ENCODE results near the gene SSUH2. TPM values are rescaled to one million over a fixed set of nuclear protein-coding genes. Genes with fewer than 3 reads are reported as not detected.
A peak's percentile ranks its signal among the peaks of the same experiment; 100 is the strongest.

Gene SSUH2
- total and polyA plus RNA-seq, 5 donors: 0.51 to 1.8 (median 0.75) TPM

DNA sequence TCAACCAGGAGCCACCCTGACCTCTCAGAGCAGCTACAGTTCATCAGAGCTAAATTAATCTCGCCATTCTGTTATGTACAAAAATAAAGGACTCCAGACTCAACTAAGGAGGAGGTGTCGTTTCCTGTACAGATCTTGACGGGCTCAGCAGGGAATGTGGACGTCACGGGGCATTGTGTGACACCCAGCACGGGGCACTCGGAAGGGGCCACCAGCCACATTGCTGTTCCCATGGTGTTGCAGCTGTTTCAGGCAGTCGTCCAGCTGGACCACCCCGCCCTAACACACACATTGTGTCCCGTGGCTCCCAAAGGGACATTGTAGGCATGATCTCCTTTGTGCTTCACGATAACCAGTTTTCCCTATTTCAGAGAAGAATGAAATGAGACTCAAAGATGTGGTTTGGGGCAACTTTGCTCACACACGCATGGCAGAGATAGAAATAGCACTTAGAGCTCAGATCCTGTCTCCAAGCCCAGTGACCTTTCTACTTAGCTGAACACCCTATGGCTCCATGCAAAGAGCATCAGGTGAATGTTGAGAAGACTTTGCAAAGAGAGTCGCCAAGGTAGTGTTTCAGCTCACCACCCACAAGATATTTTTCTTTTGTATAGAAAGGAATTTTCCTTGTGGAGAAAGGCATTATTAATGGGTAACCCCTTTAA lies 5.5 kb downstream of the SSUH2 start:
- peak; percentile 49 to 79 (median 72) for DNase-seq
- 42% methylated on average over 13 of the region's 13 CpGs for WGBS
- no peak overlapping the region for H3K4me3 ChIP-seq (ENCODE audit: low read length)
- peaks cover 5% of the 10 kb centered on the region for H3K4me1 ChIP-seq (ENCODE audit: control insufficient read depth, insufficient read depth, low read length)
- no peak overlapping the region for H3K27ac ChIP-seq (ENCODE audit: low read length)
- no peaks in the 10 kb centered on the region for H3K9me3 ChIP-seq (ENCODE audit: control insufficient read depth, low read length)
- ATAC-seq: peak; percentile 76 to 89
- no peaks in the 10 kb centered on the region for H3K27me3 ChIP-seq (ENCODE audit: control insufficient read depth, insufficient read depth)
- intact Hi-C loops (cut with DNase I): no loop called here

GRCh38 chr3:8637348-8637747 lies 7.2 kb downstream of the SSUH2 start:
- Histone ChIP-seq H3K4me3 (ENCODE audit: low read length) (no peak overlapping the region), H3K27ac (ENCODE audit: low read length) (no peak overlapping the region), H3K4me1 (ENCODE audit: control insufficient read depth, insufficient read depth, low read length) (peaks cover 5% of the 10 kb centered on the region), H3K27me3 (ENCODE audit: control insufficient read depth, insufficient read depth) (no peaks in the 10 kb centered on the region), H3K9me3 (ENCODE audit: control insufficient read depth, low read length) (no peaks in the 10 kb centered on the region)
- 100% methylated on average over 1 of the region's 1 CpG for WGBS
- ATAC-seq (no peak), DNase-seq (no peak)
- intact Hi-C loops (cut with DNase I): no loop called here

DNA sequence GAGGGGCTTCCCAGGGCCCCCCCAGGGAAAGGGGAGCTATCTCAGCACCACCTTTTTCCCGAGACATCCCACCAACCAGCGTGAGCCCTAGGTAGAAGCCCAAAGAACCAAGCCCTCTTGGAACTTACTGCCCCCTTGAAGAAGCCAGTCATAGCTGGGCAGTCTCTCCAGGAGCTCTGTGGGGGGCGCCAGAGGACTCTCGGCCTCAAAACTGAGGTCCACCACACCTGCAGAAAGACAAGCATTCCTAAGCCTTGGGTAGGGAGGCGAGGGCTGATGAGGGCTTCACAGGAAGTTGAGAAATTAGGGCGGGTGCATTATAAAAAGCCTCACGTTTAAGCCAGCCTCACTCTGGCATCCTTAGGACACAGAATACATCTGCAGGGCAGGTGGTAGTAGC lies 9.0 kb downstream of the SSUH2 start:
- 81% methylated on average over 7 of the region's 7 CpGs for WGBS
- intact Hi-C loops (cut with DNase I): no loop called here
- no peaks in the 10 kb centered on the region for H3K27me3 ChIP-seq (ENCODE audit: control insufficient read depth, insufficient read depth)
- no peak overlapping the region for H3K4me3 ChIP-seq (ENCODE audit: low read length)
- H3K27ac ChIP-seq (ENCODE audit: low read length): no peak overlapping the region
- no peaks in the 10 kb centered on the region for H3K9me3 ChIP-seq (ENCODE audit: control insufficient read depth, low read length)
- DNase-seq: no peak
- no peak for ATAC-seq
- H3K4me1 ChIP-seq (ENCODE audit: control insufficient read depth, insufficient read depth, low read length): peaks cover 5% of the 10 kb centered on the region

GRCh38 chr3:8635125-8635524 lies 9.5 kb downstream of the SSUH2 start:
- Histone ChIP-seq H3K9me3 (ENCODE audit: control insufficient read depth, low read length) (no peaks in the 10 kb centered on the region), H3K4me3 (ENCODE audit: low read length) (no peak overlapping the region), H3K27me3 (ENCODE audit: control insufficient read depth, insufficient read depth) (no peaks in the 10 kb centered on the region), H3K4me1 (ENCODE audit: control insufficient read depth, insufficient read depth, low read length) (peaks cover 5% of the 10 kb centered on the region), H3K27ac (ENCODE audit: low read length) (no peak overlapping the region)
- ATAC-seq (no peak), DNase-seq (no peak)
- intact Hi-C loops (cut with DNase I): no loop called here
- WGBS: 87% methylated on average over 2 of the region's 2 CpGs

DNA sequence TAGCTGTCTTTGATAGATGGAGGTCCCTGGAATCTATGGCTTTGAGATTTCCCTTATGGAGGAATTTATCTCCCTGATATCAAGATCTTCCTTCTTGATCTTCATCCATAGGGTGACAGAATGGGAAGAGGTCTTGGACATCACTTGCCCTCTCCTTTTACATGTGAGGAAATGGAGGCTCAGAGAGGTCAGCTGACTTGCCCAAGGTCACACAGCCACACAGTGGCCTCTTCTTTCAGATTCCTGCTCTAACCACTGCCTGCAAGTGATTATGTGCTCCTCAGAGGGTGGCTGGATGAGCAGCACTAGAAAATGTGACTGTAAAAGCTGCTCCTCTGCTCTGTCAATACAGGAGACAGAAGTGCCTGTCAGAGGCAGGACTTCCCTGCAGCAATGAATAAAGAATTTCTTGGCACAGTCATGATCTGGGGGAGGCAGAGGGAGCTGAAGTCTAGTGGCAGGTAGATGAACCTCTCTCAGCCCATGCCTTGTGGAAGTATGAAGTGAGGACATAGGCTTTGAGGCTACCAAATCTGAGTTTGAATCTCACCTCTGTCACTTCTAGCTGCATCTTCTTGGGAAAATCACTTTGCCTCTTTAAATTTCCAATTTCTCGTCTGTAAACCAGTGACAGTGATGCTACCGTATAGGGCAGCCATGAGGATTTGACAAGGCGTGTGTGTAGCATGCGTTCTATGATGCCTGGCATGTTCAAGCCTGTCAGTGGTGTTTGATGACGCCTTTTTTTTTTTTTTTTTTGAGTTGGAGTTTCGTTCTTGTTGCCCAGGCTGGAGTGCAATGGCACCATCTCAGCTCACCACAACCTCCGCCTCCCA lies 12.0 kb downstream of the SSUH2 start:
- no peak overlapping the region for H3K27ac ChIP-seq (ENCODE audit: low read length)
- H3K27me3 ChIP-seq (ENCODE audit: control insufficient read depth, insufficient read depth): no peaks in the 10 kb centered on the region
- intact Hi-C loops (cut with DNase I): no loop called here
- ATAC-seq (no peak), DNase-seq (no peak)
- no peaks in the 10 kb centered on the region for H3K4me1 ChIP-seq (ENCODE audit: control insufficient read depth, insufficient read depth, low read length)
- WGBS: 93% methylated on average over 7 of the region's 7 CpGs
- H3K9me3 ChIP-seq (ENCODE audit: control insufficient read depth, low read length): no peaks in the 10 kb centered on the region
- no peak overlapping the region for H3K4me3 ChIP-seq (ENCODE audit: low read length)

DNA sequence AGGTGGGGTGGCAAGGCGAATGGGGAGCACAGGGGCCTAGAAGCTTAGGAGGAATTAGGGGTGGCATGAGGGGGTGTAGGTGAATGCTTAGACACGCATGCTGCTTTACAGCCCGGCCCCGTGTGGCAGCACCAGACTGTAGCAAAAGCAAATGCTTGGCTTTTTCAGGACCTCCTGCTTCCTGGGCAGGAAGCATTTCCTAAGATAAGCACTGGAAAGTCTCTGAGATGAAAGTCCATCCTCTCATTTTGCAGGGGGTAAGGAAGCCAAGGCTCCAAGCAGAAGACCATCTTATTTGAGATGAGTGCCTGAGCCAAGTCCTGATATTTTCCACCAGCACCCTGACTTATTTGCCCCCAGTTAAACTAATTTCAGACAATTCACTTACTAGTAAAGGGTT lies 12.9 kb downstream of the SSUH2 start:
- DNase-seq: no peak
- no peaks in the 10 kb centered on the region for H3K4me1 ChIP-seq (ENCODE audit: control insufficient read depth, insufficient read depth, low read length)
- H3K27ac ChIP-seq (ENCODE audit: low read length): no peak overlapping the region
- no peaks in the 10 kb centered on the region for H3K9me3 ChIP-seq (ENCODE audit: control insufficient read depth, low read length)
- H3K4me3 ChIP-seq (ENCODE audit: low read length): no peak overlapping the region
- ATAC-seq: peak in 1 of 2 donors; percentile 43
- intact Hi-C loops (cut with DNase I): no loop called here
- no peaks in the 10 kb centered on the region for H3K27me3 ChIP-seq (ENCODE audit: control insufficient read depth, insufficient read depth)
- 69% methylated on average over 4 of the region's 4 CpGs for WGBS

DNA sequence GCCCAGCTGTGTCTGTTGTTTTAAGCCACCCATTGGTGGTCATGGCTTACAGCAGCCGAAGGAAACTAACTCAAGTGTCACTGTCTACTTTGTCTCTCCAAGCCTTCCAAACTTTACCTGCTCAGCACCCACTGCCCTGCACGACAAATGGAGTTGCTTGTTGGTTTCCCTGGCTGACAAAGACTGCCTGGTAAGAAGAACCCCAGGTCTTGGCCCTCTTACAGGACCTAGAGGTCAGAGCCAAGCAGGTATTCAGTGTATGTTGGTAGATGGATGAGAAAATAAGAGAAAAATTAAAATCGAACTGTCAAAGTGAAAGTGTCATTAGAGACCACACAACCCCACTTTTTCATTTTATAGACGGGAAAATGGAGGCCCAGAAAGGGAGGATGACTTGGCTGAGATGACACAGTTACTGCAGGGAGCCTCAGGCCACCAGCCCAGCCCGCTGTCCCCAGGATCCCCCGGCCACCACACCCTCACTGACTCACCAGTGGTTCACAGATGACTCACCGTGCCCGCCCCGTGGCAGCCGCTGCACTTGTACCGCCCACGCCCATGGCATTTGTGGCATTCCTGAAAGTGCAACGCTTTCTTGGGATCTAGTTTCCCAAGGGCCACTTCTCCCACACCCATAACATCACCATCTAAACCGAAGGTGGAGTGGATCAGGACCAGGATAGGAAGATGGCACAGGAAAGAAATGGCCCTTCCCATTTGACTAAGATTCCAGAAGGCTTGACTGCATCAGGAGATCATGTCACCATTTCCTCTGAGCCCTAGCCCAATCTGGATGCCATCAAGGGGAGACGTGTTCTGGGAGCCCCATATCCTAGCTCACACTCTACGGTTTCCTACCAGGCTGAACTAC lies 15.2 kb downstream of the SSUH2 start:
- H3K27me3 ChIP-seq (ENCODE audit: control insufficient read depth, insufficient read depth): no peaks in the 10 kb centered on the region
- no peaks in the 10 kb centered on the region for H3K4me1 ChIP-seq (ENCODE audit: control insufficient read depth, insufficient read depth, low read length)
- H3K4me3 ChIP-seq (ENCODE audit: low read length): no peak overlapping the region
- 82% methylated on average over 16 of the region's 16 CpGs for WGBS
- H3K27ac ChIP-seq (ENCODE audit: low read length): no peak overlapping the region
- intact Hi-C loops (cut with DNase I): no loop called here
- no peaks in the 10 kb centered on the region for H3K9me3 ChIP-seq (ENCODE audit: control insufficient read depth, low read length)
- DNase-seq: peak in 2 of 3 donors; percentile 44 to 67
- ATAC-seq: peak in 1 of 2 donors; percentile 44

GRCh38 chr3:8627949-8628348 lies 16.6 kb downstream of the SSUH2 start:
- H3K4me1 ChIP-seq (ENCODE audit: control insufficient read depth, insufficient read depth, low read length): no peaks in the 10 kb centered on the region
- DNase-seq (no peak), ATAC-seq (no peak)
- no peaks in the 10 kb centered on the region for H3K9me3 ChIP-seq (ENCODE audit: control insufficient read depth, low read length)
- no peaks in the 10 kb centered on the region for H3K27me3 ChIP-seq (ENCODE audit: control insufficient read depth, insufficient read depth)
- WGBS: 97% methylated on average over 5 of the region's 5 CpGs
- intact Hi-C loops (cut with DNase I): no loop called here
- H3K4me3 ChIP-seq (ENCODE audit: low read length): no peak overlapping the region
- no peak overlapping the region for H3K27ac ChIP-seq (ENCODE audit: low read length)

- no peaks in the 10 kb centered on the region for H3K27me3 ChIP-seq (ENCODE audit: control insufficient read depth, insufficient read depth)
- intact Hi-C loops (cut with DNase I): no loop called here
- H3K27ac ChIP-seq (ENCODE audit: low read length): no peak overlapping the region
- no peaks in the 10 kb centered on the region for H3K4me1 ChIP-seq (ENCODE audit: control insufficient read depth, insufficient read depth, low read length)
- H3K9me3 ChIP-seq (ENCODE audit: control insufficient read depth, low read length): no peaks in the 10 kb centered on the region
- no peak overlapping the region for H3K4me3 ChIP-seq (ENCODE audit: low read length)
- 90% methylated on average over 19 of the region's 19 CpGs for WGBS
- ATAC-seq (no peak), DNase-seq (no peak)
Measured at GRCh38 chr3:8627201-8627940, 17.2 kb downstream of the SSUH2 start.

DNA sequence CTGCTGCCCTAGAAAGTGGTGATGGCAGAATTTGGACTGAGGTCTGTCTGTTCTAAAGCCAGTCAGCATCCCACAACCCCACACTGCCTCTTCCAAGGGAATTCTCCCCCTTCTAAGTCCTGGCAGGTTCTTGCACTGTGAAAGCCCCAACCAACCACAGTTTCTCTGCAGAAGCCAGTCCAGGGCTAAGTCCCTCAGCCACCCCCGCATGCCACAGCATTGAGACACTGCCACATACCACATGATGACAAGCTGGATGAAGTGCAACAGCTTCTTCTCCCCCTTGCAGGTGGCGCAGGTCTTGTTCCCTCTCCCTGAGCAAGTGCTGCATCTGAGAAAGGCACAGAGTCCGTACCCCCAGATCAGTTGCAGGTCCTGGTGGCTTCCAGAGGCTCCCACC lies 18.6 kb downstream of the SSUH2 start:
- H3K27ac ChIP-seq (ENCODE audit: low read length): no peak overlapping the region
- no peaks in the 10 kb centered on the region for H3K9me3 ChIP-seq (ENCODE audit: control insufficient read depth, low read length)
- no peaks in the 10 kb centered on the region for H3K27me3 ChIP-seq (ENCODE audit: control insufficient read depth, insufficient read depth)
- DNase-seq (no peak), ATAC-seq (no peak)
- intact Hi-C loops (cut with DNase I): no loop called here
- WGBS: 84% methylated on average over 3 of the region's 3 CpGs
- H3K4me3 ChIP-seq (ENCODE audit: low read length): no peak overlapping the region
- H3K4me1 ChIP-seq (ENCODE audit: control insufficient read depth, insufficient read depth, low read length): no peaks in the 10 kb centered on the region

Measured in right cardiac atrium (tissue), 5 donors.